Large intestine (tissue), 3 donors: Measurements from ENCODE around the gene THAP2. TPM values are rescaled to one million over a fixed set of nuclear protein-coding genes. Genes with fewer than 3 reads are reported as not detected.
A peak's percentile ranks its signal among the peaks of the same experiment; 100 is the strongest.
"Not testable (repeated sequence)": the region's sequence is repeated elsewhere in the genome, so short reads cannot be mapped to it uniquely, and the experiment has no call there.

ENCODE experiments used
- DNase-seq, 2 donors: peaks; one replicate each; pipeline versions ENCODE4 v3.0.0 to v3.0.0-alpha.2; 2013
- H3K27ac ChIP-seq: one replicate; pipeline ENCODE4 v1.5.1; 2013; ENCODE audit warnings: low read length
- H3K27me3 ChIP-seq: 2 replicates; pipeline ENCODE4 v1.6.1; 2013; ENCODE audit warnings: low read length; ENCODE audit not compliant: control insufficient read depth, insufficient read depth
- H3K36me3 ChIP-seq: 2 replicates; pipeline ENCODE4 v1.6.1; 2013; ENCODE audit warnings: low read length; ENCODE audit not compliant: control insufficient read depth, insufficient read depth
- H3K4me1 ChIP-seq: one replicate; pipeline ENCODE4 v1.6.1; 2013; ENCODE audit warnings: low read length; ENCODE audit not compliant: control insufficient read depth, insufficient read depth
- H3K4me3 ChIP-seq: one replicate; pipeline ENCODE4 v1.5.1; 2013; ENCODE audit warnings: low read length
- H3K9me3 ChIP-seq: one replicate; pipeline ENCODE4 v1.6.1; 2013; ENCODE audit warnings: mild to moderate bottlenecking, low read depth, low read length, moderate library complexity; ENCODE audit not compliant: control insufficient read depth
- WGBS: methylation state at CpG from one replicate; pipeline ENCODE4 v1.1.5; 2013; ENCODE audit warnings: low lambda C conversion rate; ENCODE audit not compliant: insufficient coverage; 5-methylcytosine and 5-hydroxymethylcytosine counted together
- polyA plus RNA-seq: library from polyadenylated mRNA; unstranded; fragments of 120-200 nt; gene quantifications from one replicate; pipeline ENCODE4 v1.2.1, GENCODE V29; 2013

Gene THAP2
- polyA plus RNA-seq, 1 donor: 9.4 TPM

- Histone ChIP-seq H3K27me3 (no peaks in the 10 kb centered on the region), H3K4me3 (no peak overlapping the region)
- 100% methylated on average over 2 of the region's 5 CpGs for whole genome bisulfite sequencing
Measured at GRCh38 chr12:71683633-71684032, 19.5 kb downstream of the THAP2 start.

GRCh38 chr12:71684081-71684480 lies 20.0 kb downstream of the THAP2 start:
- Histone ChIP-seq H3K27ac (no peak overlapping the region), H3K27me3 (no peaks in the 10 kb centered on the region), H3K4me3 (no peak overlapping the region), H3K36me3 (no peaks in the 10 kb centered on the region), H3K4me1 (peaks cover 8% of the 10 kb centered on the region), H3K9me3 (peaks cover 3% of the 10 kb centered on the region)
- WGBS: no CpG with 5 or more reads among the region's 5 CpGs
- DNase-seq: no peak

More at GRCh38 chr12:71683633-71684032, 19.5 kb downstream of the THAP2 start:
- peaks cover 8% of the 10 kb centered on the region for H3K4me1 ChIP-seq
- H3K36me3 ChIP-seq: no peaks in the 10 kb centered on the region
- no peak for DNase-seq
- no peak overlapping the region for H3K27ac ChIP-seq
- H3K9me3 ChIP-seq: peaks cover 3% of the 10 kb centered on the region

DNA sequence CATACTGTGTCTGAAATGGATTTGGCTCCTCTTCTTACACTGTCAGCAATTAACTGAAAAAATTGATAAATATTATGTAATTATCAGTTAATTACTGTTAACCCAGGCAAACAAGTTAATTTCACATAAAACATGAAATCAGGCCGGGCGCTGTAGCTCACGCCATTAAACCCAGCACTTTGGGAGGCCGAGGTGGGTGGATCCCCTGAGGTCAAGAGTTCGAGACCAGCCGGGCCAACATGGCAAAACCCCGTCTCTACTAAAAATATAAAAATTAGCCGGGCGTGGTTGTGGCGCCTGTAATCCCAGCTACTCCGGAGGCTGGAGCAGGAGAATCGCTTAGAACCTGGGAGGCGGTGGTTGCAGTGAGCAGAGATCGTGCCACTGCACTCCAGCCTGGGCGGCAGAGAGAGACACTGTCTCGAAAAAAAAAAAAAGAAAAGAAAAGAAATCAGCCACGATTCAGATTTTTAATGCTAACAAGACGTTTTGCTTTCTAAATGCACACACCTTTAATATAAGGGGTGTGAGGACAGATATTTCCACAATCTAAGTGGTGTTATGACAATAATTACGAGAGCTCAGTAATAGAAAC lies 21.3 kb downstream of the THAP2 start:
- WGBS: no CpG with 5 or more reads among the region's 19 CpGs
- DNase-seq: no peak
- Histone ChIP-seq H3K27me3 (no peaks in the 10 kb centered on the region), H3K4me1 (peaks cover 8% of the 10 kb centered on the region), H3K36me3 (no peaks in the 10 kb centered on the region), H3K27ac (peak overlapping the region; percentile 92), H3K9me3 (peaks cover 3% of the 10 kb centered on the region), H3K4me3 (peak overlapping the region; percentile 55)

GRCh38 chr12:71685914-71686657 lies 22.0 kb downstream of the THAP2 start, which contains the start of gene TMEM19:
TSS of gene TMEM19 (plus strand) at chr12:71686082. CDS start at chr12:71686681, 599 bp downstream.
- Histone ChIP-seq H3K4me3 (peak within 1 kb of the TSS; percentile 55), H3K4me1 (peaks cover 8% of the 10 kb centered on the region), H3K27me3 (no peaks in the 10 kb centered on the region), H3K27ac (peak within 1 kb of the TSS; percentile 92), H3K36me3 (no peaks in the 10 kb centered on the region), H3K9me3 (peaks cover 3% of the 10 kb centered on the region)
- peak; percentile 88 to 95 for DNase-seq
- WGBS: no CpG with 5 or more reads among the region's 63 CpGs

DNA sequence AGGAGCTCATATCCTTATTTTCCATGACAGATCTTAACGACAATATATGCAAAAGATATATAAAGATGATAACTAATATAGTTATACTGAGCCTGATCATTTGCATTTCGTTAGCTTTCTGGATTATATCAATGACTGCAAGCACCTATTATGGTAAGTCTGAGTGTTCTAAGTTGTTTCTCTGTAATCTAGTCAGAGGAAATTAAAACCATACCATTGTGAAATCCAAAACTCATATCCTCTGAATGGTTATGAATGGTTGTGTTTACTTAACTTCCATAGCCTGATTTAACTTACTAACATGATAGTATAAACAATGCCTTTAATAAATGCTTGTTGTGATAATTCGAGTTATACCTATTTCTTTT lies 22.5 kb downstream of the THAP2 start:
- peak overlapping the region; percentile 92 for H3K27ac ChIP-seq
- no peak for DNase-seq
- H3K36me3 ChIP-seq: no peaks in the 10 kb centered on the region
- H3K27me3 ChIP-seq: no peaks in the 10 kb centered on the region
- H3K9me3 ChIP-seq: peaks cover 3% of the 10 kb centered on the region
- H3K4me3 ChIP-seq: peak overlapping the region; percentile 55
- WGBS: 0% methylated on average over 1 of the region's 3 CpGs
- H3K4me1 ChIP-seq: peaks cover 8% of the 10 kb centered on the region

GRCh38 chr12:71687172-71687571 lies 23.1 kb downstream of the THAP2 start:
- not testable (repeated sequence) for H3K36me3 ChIP-seq, H3K9me3 ChIP-seq, DNase-seq, H3K4me1 ChIP-seq, H3K27ac ChIP-seq, H3K27me3 ChIP-seq
- WGBS: 100% methylated on average over 1 of the region's 11 CpGs
- H3K4me3 ChIP-seq: peak overlapping the region; percentile 55

DNA sequence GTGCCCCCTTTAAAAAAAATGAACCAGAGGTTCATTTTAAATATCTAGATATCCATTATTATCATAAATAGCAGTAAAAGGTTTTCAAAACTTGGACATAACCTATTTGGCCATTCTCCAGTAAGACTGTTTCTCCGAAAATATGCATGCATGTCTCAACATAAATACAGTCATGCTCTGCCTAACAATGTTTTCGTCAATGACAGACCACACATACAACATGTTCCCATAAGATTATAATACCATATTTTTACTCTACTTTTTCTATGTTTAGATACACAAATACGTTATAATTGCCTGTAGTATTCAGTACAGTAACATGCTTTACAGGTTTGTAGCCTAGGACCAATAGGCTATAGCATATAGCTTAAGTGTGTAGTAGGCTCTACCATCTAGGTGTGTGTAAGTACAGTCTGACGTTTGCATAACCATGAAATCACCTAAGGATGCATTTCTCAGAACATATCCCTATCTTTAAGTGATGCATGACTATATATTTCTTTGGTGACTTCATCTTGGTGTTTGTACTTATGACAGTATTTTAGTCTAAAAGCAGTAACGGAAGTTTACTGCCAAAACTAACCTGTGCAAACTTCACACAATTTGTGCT lies 25.0 kb downstream of the THAP2 start:
- H3K36me3 ChIP-seq: no peaks in the 10 kb centered on the region
- no peak for DNase-seq
- H3K4me3 ChIP-seq: no peak overlapping the region
- peaks cover 3% of the 10 kb centered on the region for H3K9me3 ChIP-seq
- no peak overlapping the region for H3K27ac ChIP-seq
- H3K4me1 ChIP-seq: peaks cover 13% of the 10 kb centered on the region
- no peaks in the 10 kb centered on the region for H3K27me3 ChIP-seq
- WGBS: 100% methylated on average over 2 of the region's 5 CpGs

- Histone ChIP-seq H3K4me1 (peaks cover 24% of the 10 kb centered on the region), H3K4me3 (no peak overlapping the region), H3K9me3 (no peaks in the 10 kb centered on the region), H3K27ac (no peak overlapping the region), H3K27me3 (no peaks in the 10 kb centered on the region), H3K36me3 (no peaks in the 10 kb centered on the region)
- WGBS: no CpG with 5 or more reads among the region's 4 CpGs
- DNase-seq: peak in 1 of 2 donors; percentile 14
Measured at GRCh38 chr12:71691504-71692129, 27.5 kb downstream of the THAP2 start.

GRCh38 chr12:71693126-71693525 lies 29.0 kb downstream of the THAP2 start:
- DNase-seq: no peak
- no peaks in the 10 kb centered on the region for H3K9me3 ChIP-seq
- 100% methylated on average over 1 of the region's 7 CpGs for WGBS
- no peak overlapping the region for H3K4me3 ChIP-seq
- H3K4me1 ChIP-seq: peaks cover 16% of the 10 kb centered on the region
- no peaks in the 10 kb centered on the region for H3K27me3 ChIP-seq
- H3K36me3 ChIP-seq: peaks cover 4% of the 10 kb centered on the region
- no peak overlapping the region for H3K27ac ChIP-seq

DNA sequence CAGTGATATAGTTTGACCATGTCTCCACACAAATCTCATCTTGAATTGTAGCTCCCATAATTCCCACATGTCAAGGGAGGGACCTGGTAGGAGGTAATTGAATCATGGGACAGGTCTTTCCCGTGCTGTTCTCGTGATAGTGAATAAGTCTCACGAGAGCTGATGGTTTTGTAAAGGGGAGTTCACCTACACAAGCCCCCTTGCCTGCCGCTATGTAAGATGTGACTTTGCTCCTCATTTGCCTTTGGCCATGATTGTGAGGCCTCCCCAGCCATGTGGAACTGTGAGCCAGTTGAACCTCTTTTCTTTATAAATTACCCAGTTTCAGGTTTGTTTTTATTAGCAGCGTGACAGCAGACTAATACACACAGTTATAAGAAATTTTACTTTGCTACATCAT lies 29.6 kb downstream of the THAP2 start:
- not testable (repeated sequence) for H3K27ac ChIP-seq, H3K27me3 ChIP-seq, H3K36me3 ChIP-seq, H3K9me3 ChIP-seq, DNase-seq, H3K4me3 ChIP-seq
- H3K4me1 ChIP-seq: peaks cover 16% of the 10 kb centered on the region
- WGBS: 100% methylated on average over 1 of the region's 5 CpGs
